ENCODE measurements around the gene EFCAB13.

Gene EFCAB13

DNA sequence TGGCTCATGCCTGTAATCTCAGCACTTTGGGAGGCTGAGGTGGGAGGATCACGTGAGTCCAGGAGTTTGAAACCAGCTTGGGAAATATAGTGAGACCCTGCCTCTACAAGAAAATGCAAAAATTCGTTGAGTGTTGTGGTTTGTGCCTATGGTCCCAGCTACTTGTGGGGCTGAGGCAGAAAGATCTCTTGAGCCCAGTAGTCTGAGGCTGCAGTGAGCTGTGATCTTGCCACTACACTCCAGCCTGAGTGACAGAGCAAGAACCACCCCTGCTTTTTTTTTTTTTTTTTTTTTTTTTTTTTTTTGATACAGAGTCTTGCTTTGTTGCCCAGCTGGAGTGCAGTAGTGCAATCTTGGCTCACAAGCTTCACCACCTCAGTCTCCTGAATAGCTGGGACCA, 36.1 kb upstream of the EFCAB13 start:
- Histone ChIP-seq H3K4me1 (ENCODE audit: insufficient read depth, low read length) (peaks cover 16% of the 10 kb centered on the region; the same call in 1 of the 2 replicates), H3K9ac (ENCODE audit: low read depth, low read length) (no peak overlapping the region), H3K36me3 (ENCODE audit: insufficient read depth, low read length) (no peaks in the 10 kb centered on the region), H3K9me3 (ENCODE audit: control insufficient read depth, insufficient read depth, low read length) (no peaks in the 10 kb centered on the region)

DNA sequence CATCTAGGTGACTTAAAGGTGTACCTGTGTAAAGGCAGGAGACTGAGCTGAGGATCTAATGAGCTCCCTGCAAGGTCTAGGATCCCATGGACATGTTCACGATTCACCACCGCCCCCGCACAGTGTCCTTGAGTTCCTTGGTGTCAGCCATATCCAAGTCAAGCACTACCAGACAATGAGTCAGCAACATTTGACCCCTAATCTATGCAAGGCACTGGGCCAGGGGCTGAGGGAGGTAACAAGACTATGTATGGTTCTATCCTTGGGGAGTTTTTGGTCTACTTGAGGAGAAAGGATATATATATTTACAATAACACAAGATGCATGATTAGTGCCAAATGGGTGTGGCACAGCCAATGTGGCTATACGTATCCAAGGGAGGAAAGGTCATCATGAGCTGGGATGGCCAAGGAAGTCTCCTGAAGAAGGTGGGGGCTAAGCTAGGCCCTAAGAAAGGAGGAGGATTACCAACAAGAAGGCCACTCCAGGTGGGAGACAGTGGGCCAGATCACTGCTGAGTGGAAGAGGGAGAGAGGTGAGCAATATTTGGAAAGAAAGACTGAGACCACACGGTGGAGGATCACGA, 35.1 kb upstream of the EFCAB13 start:
- H3K9me3 ChIP-seq (ENCODE audit: control insufficient read depth, insufficient read depth, low read length), result no peaks in the 10 kb centered on the region
- peaks cover 16% of the 10 kb centered on the region; the same call in 1 of the 2 replicates for H3K4me1 ChIP-seq (ENCODE audit: insufficient read depth, low read length)
- H3K9ac ChIP-seq (ENCODE audit: low read depth, low read length), result no peak overlapping the region
- H3K36me3 ChIP-seq (ENCODE audit: insufficient read depth, low read length), result no peaks in the 10 kb centered on the region

DNA sequence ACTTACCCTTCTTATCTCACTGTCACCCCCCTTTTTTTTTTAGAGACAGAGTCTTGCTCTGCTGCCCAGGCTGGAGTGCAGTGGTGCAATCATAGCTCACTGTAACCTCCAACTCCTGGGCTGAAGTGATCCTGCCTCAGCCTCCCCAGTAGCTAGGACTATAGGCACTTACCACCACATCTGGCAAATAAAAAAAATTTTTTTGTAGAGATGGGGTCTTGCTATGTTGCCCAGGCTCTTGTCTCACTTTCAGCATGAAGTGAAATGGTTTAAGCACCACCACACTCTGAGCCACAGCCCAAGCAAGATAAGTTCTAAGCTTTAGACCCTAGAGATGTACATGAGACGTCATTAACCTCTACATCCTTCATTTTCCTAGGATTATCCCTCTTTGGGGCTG, 34.5 kb upstream of the EFCAB13 start:
- peaks cover 16% of the 10 kb centered on the region; the same call in 1 of the 2 replicates for H3K4me1 ChIP-seq (ENCODE audit: insufficient read depth, low read length)
- no peaks in the 10 kb centered on the region for H3K36me3 ChIP-seq (ENCODE audit: insufficient read depth, low read length)
- no peaks in the 10 kb centered on the region for H3K9me3 ChIP-seq (ENCODE audit: control insufficient read depth, insufficient read depth, low read length)
- H3K9ac ChIP-seq (ENCODE audit: low read depth, low read length), result no peak overlapping the region

DNA sequence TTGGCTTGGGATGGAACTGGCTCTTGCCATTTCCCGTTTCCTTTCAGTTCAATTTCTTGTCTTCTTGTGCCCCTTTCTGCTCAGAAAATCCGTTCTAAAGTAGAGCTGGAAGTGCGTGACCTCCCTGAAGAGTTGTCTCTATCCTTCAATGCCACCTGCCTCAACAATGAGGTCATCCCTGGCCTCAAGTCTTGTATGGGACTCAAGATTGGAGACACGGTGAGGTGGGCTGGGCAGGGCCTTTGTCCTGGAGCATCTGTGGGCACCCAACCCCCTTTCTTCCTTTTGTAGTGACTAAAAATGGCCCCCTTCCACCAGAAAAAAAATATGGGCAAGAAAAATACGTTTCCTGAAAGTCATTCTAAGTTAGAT, 32.9 kb upstream of the EFCAB13 start:
- no peaks in the 10 kb centered on the region for H3K36me3 ChIP-seq (ENCODE audit: insufficient read depth, low read length)
- peaks cover 16% of the 10 kb centered on the region; the same call in 1 of the 2 replicates for H3K4me1 ChIP-seq (ENCODE audit: insufficient read depth, low read length)
- no peak overlapping the region for H3K9ac ChIP-seq (ENCODE audit: low read depth, low read length)
- H3K9me3 ChIP-seq (ENCODE audit: control insufficient read depth, insufficient read depth, low read length), result no peaks in the 10 kb centered on the region

DNA sequence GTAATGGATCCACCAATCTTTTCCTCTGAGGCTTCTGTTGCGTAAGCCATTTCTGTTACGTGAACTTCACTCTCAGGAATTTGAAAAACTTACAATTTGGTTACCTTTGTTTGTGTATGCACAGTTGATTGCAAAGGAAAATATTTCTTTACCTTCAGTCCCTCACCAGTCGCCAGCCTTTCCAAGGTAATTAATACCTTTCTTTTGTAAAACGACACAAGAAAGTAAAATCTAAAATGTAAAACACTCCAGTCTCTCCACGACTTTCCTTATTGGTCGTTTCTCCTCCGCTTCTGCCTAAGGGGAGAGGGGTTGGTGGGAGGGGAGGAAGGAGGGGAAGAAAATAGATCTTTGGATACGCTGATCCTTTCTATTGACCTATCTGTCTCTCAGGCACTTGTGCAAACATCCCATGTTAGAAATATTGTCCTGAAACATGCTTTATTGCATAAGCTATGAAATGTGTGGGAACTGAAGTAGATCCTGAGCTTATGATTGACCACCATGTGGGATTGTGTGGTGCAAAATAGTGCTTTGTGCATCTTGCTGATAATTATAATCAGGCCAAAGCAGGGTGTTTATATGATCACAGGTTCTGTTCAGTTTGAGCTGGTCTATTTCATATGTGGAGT, 32.4 kb upstream of the EFCAB13 start:
- peaks cover 16% of the 10 kb centered on the region; the same call in 1 of the 2 replicates for H3K4me1 ChIP-seq (ENCODE audit: insufficient read depth, low read length)
- no peaks in the 10 kb centered on the region for H3K36me3 ChIP-seq (ENCODE audit: insufficient read depth, low read length)
- no peak overlapping the region for H3K9ac ChIP-seq (ENCODE audit: low read depth, low read length)
- H3K9me3 ChIP-seq (ENCODE audit: control insufficient read depth, insufficient read depth, low read length), result no peaks in the 10 kb centered on the region

DNA sequence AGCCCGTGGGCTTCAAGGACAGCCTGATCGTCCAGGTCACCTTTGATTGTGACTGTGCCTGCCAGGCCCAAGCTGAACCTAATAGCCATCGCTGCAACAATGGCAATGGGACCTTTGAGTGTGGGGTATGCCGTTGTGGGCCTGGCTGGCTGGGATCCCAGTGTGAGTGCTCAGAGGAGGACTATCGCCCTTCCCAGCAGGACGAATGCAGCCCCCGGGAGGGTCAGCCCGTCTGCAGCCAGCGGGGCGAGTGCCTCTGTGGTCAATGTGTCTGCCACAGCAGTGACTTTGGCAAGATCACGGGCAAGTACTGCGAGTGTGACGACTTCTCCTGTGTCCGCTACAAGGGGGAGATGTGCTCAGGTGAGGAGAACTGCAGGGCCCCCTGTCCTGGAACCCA, 31.5 kb upstream of the EFCAB13 start:
- Histone ChIP-seq H3K9ac (ENCODE audit: low read depth, low read length) (no peak overlapping the region), H3K36me3 (ENCODE audit: insufficient read depth, low read length) (no peaks in the 10 kb centered on the region), H3K4me1 (ENCODE audit: insufficient read depth, low read length) (peaks cover 16% of the 10 kb centered on the region; the same call in 1 of the 2 replicates), H3K9me3 (ENCODE audit: control insufficient read depth, insufficient read depth, low read length) (no peaks in the 10 kb centered on the region)

DNA sequence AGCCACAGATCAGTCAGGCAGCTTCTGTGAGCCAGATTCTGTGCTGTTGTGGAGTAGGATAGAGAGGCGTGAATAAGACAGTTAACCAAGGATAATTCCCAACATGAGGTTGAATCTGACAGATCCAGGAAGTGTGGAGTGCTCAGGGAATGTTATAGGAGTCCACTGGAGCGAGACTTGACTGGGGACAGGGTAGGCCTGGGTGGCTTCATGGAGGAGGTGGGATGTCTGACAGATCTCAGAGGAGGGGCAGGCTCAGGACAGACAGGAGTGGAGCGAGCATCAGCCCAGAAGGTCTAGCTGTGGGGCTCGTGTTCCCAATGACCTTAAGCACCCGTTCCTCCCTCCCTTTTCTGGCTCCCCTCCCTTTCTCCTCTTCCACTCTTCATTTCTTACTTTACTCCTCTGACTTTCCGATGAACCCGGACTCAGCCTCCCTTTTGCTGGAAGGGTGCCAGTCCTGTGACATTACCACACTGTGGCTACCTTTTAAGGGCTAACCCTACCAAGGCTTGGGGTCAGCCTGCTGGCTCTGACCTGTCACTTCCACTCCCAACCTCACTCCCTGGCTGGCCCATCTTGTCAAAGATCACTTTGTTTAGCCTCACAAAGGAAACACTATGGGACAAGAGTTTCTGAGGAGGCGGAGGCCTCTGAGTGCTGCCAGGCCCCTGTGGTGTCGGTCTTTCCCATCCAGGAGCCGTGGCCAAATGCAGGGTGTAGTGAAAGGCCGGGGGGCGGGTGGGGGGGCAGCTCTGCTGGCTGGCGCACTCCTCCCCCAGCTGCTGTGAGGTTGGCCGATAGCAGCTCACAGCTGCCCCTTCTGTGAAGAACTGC, 28.5 kb upstream of the EFCAB13 start:
- Histone ChIP-seq H3K9ac (ENCODE audit: low read depth, low read length) (no peak overlapping the region), H3K4me1 (ENCODE audit: insufficient read depth, low read length) (peaks cover 14% of the 10 kb centered on the region; the same call in 1 of the 2 replicates), H3K9me3 (ENCODE audit: control insufficient read depth, insufficient read depth, low read length) (no peaks in the 10 kb centered on the region), H3K36me3 (ENCODE audit: insufficient read depth, low read length) (no peaks in the 10 kb centered on the region)

DNA sequence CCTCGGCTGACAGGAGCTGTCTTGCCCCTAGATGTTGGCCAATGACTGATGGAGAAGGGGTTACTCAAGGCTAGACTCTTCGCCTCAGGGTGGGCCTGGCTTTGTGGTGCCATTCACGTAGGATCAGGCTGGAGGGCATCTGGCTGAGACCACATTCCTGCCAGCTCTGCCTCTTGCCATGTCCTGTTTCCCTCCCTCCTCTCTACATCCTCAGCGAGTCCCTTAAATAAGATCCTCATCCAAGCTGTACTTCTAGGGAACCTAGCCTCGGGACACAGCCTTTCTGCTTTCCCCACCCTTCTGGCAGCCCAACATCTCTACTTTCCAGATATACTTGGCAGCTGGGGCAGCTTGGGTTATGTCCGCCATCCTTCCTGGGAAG, 27.9 kb upstream of the EFCAB13 start:
- Histone ChIP-seq H3K9me3 (ENCODE audit: control insufficient read depth, insufficient read depth, low read length) (no peaks in the 10 kb centered on the region), H3K4me1 (ENCODE audit: insufficient read depth, low read length) (peaks cover 8% of the 10 kb centered on the region; the same call in 1 of the 2 replicates), H3K36me3 (ENCODE audit: insufficient read depth, low read length) (no peaks in the 10 kb centered on the region), H3K9ac (ENCODE audit: low read depth, low read length) (no peak overlapping the region)

DNA sequence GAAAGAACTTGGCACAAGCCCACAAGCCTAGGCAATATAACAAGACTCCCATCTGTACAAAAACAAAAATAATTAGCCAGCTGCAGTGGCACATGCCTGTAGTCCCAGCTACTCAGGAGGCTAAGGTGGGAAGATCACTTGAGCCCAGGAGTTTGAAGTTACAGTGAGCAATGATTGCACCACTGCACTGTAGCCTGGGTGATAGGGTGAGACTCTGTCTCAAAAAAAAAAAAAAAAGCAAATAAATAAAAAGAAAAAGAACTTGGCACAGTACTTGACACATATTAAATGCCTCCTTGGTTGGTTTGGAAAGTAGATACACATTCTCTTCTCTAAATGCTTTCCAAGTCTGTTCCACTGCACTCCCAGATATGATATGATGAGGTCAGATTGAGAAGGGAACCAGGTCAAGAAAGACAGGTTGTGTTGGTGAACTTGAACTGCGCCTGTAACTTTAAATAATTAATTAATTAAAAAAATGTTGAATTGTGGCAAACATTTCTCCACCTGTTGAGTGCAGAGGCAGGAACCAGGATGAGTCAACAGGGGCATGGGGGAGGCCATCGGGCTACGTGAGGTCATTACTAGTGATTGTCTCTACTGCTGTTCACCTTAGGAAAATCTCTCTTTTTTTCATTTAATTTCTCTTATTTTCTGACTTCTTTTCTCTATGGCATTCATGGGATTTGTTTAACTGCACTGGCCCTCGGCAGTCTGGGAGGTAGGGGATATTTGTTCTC, 25.9 kb upstream of the EFCAB13 start:
- Histone ChIP-seq H3K36me3 (ENCODE audit: insufficient read depth, low read length) (no peaks in the 10 kb centered on the region), H3K9ac (ENCODE audit: low read depth, low read length) (no peak overlapping the region), H3K9me3 (ENCODE audit: control insufficient read depth, insufficient read depth, low read length) (0 out of 2 replicates have a peak, but pooled peaks cover 4% of the 10 kb centered on the region), H3K4me1 (ENCODE audit: insufficient read depth, low read length) (no peaks in the 10 kb centered on the region)

DNA sequence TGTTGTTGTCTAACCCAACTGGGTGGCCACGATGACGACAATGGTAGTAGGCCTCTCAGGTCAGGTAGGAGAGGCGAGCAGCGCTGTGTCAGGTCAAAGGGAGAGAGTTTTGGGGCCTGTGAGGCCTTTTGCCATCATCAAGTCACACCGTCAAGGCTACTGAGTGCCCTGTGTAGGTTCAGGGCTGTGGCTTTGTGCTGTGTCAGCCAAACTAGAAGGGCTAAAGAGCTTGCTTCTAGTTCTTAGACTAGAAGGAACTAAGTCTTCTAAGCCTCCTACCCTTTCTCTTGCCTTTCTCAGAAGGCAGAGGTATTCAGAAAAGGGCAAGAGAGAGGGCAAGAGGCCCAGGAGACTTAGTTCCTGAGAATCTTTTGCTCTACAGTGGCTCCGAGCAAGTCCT, 25.0 kb upstream of the EFCAB13 start:
- Histone ChIP-seq H3K9ac (ENCODE audit: low read depth, low read length) (no peak overlapping the region), H3K9me3 (ENCODE audit: control insufficient read depth, insufficient read depth, low read length) (0 out of 2 replicates have a peak, but pooled peaks cover 4% of the 10 kb centered on the region), H3K36me3 (ENCODE audit: insufficient read depth, low read length) (no peaks in the 10 kb centered on the region), H3K4me1 (ENCODE audit: insufficient read depth, low read length) (no peaks in the 10 kb centered on the region)

DNA sequence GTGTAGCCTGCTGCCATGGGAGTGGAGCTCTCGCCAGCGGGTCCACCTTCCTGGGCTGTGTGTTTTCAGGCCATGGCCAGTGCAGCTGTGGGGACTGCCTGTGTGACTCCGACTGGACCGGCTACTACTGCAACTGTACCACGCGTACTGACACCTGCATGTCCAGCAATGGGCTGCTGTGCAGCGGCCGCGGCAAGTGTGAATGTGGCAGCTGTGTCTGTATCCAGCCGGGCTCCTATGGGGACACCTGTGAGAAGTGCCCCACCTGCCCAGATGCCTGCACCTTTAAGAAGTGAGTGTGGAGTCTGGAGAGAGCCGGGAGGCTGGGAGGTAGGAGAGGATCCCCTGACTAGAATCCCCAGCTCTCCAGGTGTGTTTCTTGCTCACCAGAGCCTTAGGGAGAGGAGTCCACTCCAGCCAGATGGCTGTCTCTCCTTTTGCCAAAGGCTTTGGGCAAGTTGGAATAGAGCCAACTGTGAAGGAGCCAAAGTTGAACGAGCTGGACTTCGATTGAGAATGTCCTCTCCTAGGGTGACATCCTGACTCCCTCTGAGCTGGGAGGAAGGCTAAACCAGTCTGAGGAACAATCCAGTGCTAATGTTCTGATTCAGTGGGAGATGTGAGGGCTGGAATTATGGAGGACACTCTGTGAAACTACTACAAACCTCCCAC, 24.4 kb upstream of the EFCAB13 start:
- no peaks in the 10 kb centered on the region for H3K36me3 ChIP-seq (ENCODE audit: insufficient read depth, low read length)
- no peak overlapping the region for H3K9ac ChIP-seq (ENCODE audit: low read depth, low read length)
- 0 out of 2 replicates have a peak, but pooled peaks cover 4% of the 10 kb centered on the region for H3K9me3 ChIP-seq (ENCODE audit: control insufficient read depth, insufficient read depth, low read length)
- H3K4me1 ChIP-seq (ENCODE audit: insufficient read depth, low read length), result no peaks in the 10 kb centered on the region

DNA sequence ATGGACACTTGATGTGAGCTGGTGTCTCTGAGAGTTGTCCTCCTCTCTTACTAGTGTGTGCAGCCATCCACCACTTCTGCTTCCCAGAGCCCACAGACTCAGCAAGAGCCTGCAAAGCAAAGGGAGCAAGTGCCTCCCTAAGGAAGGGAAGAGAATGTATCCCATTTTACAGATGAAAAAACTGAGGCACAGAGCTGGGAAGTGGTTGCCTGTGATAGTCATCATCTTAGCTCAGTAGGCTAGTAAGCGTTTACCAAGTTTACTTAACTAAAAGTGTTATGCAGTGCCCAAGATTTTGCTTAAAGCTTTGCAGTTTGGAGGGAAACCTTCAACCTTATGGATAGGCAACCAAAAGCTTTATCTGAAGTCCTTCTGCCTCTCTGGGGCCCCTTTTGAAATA, 23.0 kb upstream of the EFCAB13 start:
- Histone ChIP-seq H3K36me3 (ENCODE audit: insufficient read depth, low read length) (no peaks in the 10 kb centered on the region), H3K9ac (ENCODE audit: low read depth, low read length) (no peak overlapping the region), H3K4me1 (ENCODE audit: insufficient read depth, low read length) (no peaks in the 10 kb centered on the region), H3K9me3 (ENCODE audit: control insufficient read depth, insufficient read depth, low read length) (0 out of 2 replicates have a peak, but pooled peaks cover 4% of the 10 kb centered on the region)

DNA sequence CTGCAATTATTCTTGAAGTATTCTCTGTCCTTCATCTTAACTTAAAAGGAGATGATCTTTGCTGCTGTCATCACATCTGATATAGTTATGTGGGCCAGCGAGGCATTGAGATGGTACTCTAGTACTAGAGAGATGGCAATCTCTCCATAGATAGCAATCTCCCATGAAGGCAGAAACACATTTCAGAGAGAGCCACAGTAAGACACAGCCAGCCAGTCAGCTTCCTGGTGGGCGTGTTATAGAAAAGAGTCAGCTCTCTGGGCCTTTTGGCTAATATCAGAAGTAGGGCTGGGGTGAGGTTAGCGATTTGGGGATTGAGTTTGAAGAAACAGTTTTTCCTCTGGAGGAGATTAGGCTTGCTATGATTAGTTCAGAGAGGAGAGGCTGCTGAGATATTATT, 22.6 kb upstream of the EFCAB13 start:
- Histone ChIP-seq H3K9ac (ENCODE audit: low read depth, low read length) (no peak overlapping the region), H3K9me3 (ENCODE audit: control insufficient read depth, insufficient read depth, low read length) (0 out of 2 replicates have a peak, but pooled peaks cover 4% of the 10 kb centered on the region), H3K4me1 (ENCODE audit: insufficient read depth, low read length) (no peaks in the 10 kb centered on the region), H3K36me3 (ENCODE audit: insufficient read depth, low read length) (no peaks in the 10 kb centered on the region)

DNA sequence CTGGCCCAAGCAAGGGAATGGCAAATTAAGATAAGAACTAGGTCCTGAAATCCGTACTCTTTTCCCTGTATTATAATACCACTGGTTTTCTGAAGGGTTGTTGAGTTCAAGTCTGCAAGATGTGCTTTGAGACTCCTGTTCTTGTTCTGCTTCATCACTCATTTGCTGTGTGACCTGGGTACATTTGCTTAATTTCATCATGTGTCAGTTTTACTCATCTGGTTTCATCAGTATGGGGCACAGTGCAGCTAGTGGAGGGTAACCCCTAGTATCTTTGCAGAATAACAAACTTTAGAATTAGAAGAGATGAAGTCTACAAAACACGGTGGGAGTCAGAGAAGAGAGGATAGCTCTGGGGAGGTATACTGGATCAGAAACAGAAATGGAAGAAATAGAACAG, 21.9 kb upstream of the EFCAB13 start:
- no peak overlapping the region for H3K9ac ChIP-seq (ENCODE audit: low read depth, low read length)
- 0 out of 2 replicates have a peak, but pooled peaks cover 4% of the 10 kb centered on the region for H3K9me3 ChIP-seq (ENCODE audit: control insufficient read depth, insufficient read depth, low read length)
- no peaks in the 10 kb centered on the region for H3K36me3 ChIP-seq (ENCODE audit: insufficient read depth, low read length)
- no peaks in the 10 kb centered on the region for H3K4me1 ChIP-seq (ENCODE audit: insufficient read depth, low read length)
